Gastrocnemius medialis (tissue), 4 donors: ENCODE data around the gene TPCN1. TPM values are rescaled to one million over a fixed set of nuclear protein-coding genes. Genes with fewer than 3 reads are reported as not detected.

ENCODE experiments used
- ATAC-seq, 2 donors: fragments of 150-250 bp; one replicate each; pipeline ENCODE4 v1.9.1; 2016
- DNase-seq, 2 donors: peaks; one replicate each; pipeline ENCODE4 v3.0.0-alpha.2; 2019
- H3K27ac ChIP-seq, 4 donors: fragments of 200-600 bp; sonication (generic); 1 replicate in 1 of 4; 2 replicates in 3 of 4; pipeline ENCODE4 v1.5.1; 2016 to 2018; ENCODE audit warnings: mild to moderate bottlenecking in 2 of 4, moderate library complexity in 1 of 4
- H3K27me3 ChIP-seq, 3 donors: fragments of 200-600 bp; sonication (generic) in 2 of 3; 1 replicate in 1 of 3; 2 replicates in 2 of 3; pipeline versions ENCODE4 v1.5.1 to v1.6.0; 2016 to 2019; ENCODE audit warnings: mild to moderate bottlenecking in 1 of 3, moderate library complexity in 1 of 3
- H3K36me3 ChIP-seq, 2 donors: fragments of 200-600 bp; sonication (generic) in 1 of 2; one replicate each; pipeline ENCODE4 v1.5.1; 2017 to 2018
- H3K4me1 ChIP-seq, 2 donors: fragments of 200-600 bp; sonication (generic) in 1 of 2; one replicate each; pipeline ENCODE4 v1.5.1; 2016 to 2017; ENCODE audit warnings: mild to moderate bottlenecking in 2 of 2
- H3K4me3 ChIP-seq, 4 donors: fragments of 200-600 bp; sonication (generic) in 3 of 4; 1 replicate in 1 of 4; 2 replicates in 3 of 4; pipeline ENCODE4 v1.5.1; 2016 to 2019; ENCODE audit warnings: mild to moderate bottlenecking in 2 of 4
- H3K9me3 ChIP-seq, 3 donors: fragments of 200-600 bp; sonication (generic) in 2 of 3; 1 replicate in 1 of 3; 2 replicates in 2 of 3; pipeline ENCODE4 v1.5.1; 2016 to 2019
- CTCF ChIP-seq, 5 experiments: fragments of 450-650 bp in 3 of 5; fragments of 200-600 bp in 2 of 5; sonication (generic) in 2 of 5; IDR thresholded peaks in 4 of 5; conservative IDR thresholded peaks in 1 of 5; 1 replicate in 4 of 5; 2 replicates in 1 of 5; pipeline ENCODE4 v1.5.1; 2016 to 2019; ENCODE audit warnings: antibody characterized with exemption in 5 of 5, mild to moderate bottlenecking in 3 of 5, moderate library complexity in 3 of 5
- POLR2A ChIP-seq, 2 donors: fragments of 450-650 bp; IDR thresholded peaks; one replicate each; pipeline ENCODE4 v1.6.1; 2017; ENCODE audit warnings: antibody characterized with exemption in 2 of 2, mild to moderate bottlenecking in 2 of 2, moderate library complexity in 2 of 2
- in situ Hi-C, 4 donors: fragments of 200-750 bp; cut with MboI; loops; one replicate each; pipeline versions ENCODE4 v1.15.0 to v1.8.0; 2017; ENCODE audit warnings: low sequenced_read_pairs in 4 of 4
- intact Hi-C: fragments of 100-400 bp; cut with DNase I; formaldehyde crosslinking; loops from one replicate; pipeline ENCODE4 v1.15.1; 2023; ENCODE audit warnings: low total_unique reads
- total RNA-seq, 4 donors: library from RNA; depleted of rRNA; stranded (reverse); fragments of >200 nt; gene quantifications; one replicate each; pipeline versions ENCODE4 v1.1.0 to v1.2.3, GENCODE V29; 2016

TPCN1 gene
- total RNA-seq, 4 donors from 2014 or later, result 21.4 to 27.0 (median 25.4) TPM

GRCh38 chr12:113257564-113257963 lies 36.3 kb downstream of the TPCN1 start:
- H3K36me3 ChIP-seq, result peaks cover 0 to 5% of the 10 kb centered on the region in 2 donors
- no peaks in the 10 kb centered on the region for H3K27me3 ChIP-seq
- H3K27ac ChIP-seq, result peak overlapping the region; percentile 24 to 91 (median 86)
- no peak for DNase-seq
- TF ChIP-seq CTCF (IDR thresholded peaks at IDR 0.05 in 4 of 5, conservative IDR thresholded peaks at IDR 0.05 in 1 of 5) (no peak), POLR2A (IDR thresholded peaks at IDR 0.05) (no peak)
- peaks cover 43 to 49% of the 10 kb centered on the region in 2 donors for H3K4me1 ChIP-seq
- intact Hi-C loops, result no loop called here
- ATAC-seq, result no peak
- H3K4me3 ChIP-seq, result no peak overlapping the region
- in situ Hi-C loops, result no loop called here
- H3K9me3 ChIP-seq, result no peaks in the 10 kb centered on the region

DNA sequence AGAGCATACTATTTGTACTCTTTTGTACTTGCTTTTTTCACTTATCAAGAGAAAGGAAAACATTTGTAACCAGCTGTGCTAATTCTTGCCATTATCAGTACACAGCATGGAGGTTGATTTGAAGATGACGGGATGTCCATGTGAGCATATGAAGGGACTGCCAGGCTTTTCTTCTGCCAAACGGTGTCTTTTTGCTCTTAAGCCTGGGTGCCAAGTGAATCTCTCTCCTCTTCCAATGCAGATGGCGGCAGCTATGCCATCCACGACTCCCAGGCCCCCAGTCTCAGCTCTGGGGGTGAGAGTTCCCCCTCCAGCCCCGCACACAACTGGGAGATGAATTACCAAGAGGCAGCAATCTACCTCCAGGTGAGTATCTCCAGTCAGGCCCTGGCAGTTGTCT lies 38.9 kb downstream of the TPCN1 start:
- Histone ChIP-seq H3K4me1 (peaks cover 45% of the 10 kb centered on the region in 2 donors), H3K27ac (peak overlapping the region; percentile 82 to 91 (median 86)), H3K4me3 (no peak overlapping the region), H3K9me3 (no peaks in the 10 kb centered on the region), H3K27me3 (no peaks in the 10 kb centered on the region), H3K36me3 (peaks cover 0 to 6% of the 10 kb centered on the region in 2 donors)
- no peak for TF ChIP-seq POLR2A (IDR thresholded peaks at IDR 0.05)
- no peak for TF ChIP-seq CTCF (IDR thresholded peaks at IDR 0.05 in 4 of 5, conservative IDR thresholded peaks at IDR 0.05 in 1 of 5)
- intact Hi-C loops, result no loop called here
- peak; percentile 54 to 72 for ATAC-seq
- in situ Hi-C loops, result no loop called here
- DNase-seq, result peak; percentile 34 to 45

- peak overlapping the region; percentile 82 to 91 (median 86) for H3K27ac ChIP-seq
- in situ Hi-C loops (no loop called here), intact Hi-C loops (no loop called here)
- no peaks in the 10 kb centered on the region for H3K27me3 ChIP-seq
- peaks cover 45% of the 10 kb centered on the region in 2 donors for H3K4me1 ChIP-seq
- ATAC-seq (no peak), DNase-seq (no peak)
- peaks cover 0 to 6% of the 10 kb centered on the region in 2 donors for H3K36me3 ChIP-seq
- no peaks in the 10 kb centered on the region for H3K9me3 ChIP-seq
- H3K4me3 ChIP-seq, result no peak overlapping the region
- TF ChIP-seq POLR2A (IDR thresholded peaks at IDR 0.05), result no peak
- TF ChIP-seq CTCF (IDR thresholded peaks at IDR 0.05 in 4 of 5, conservative IDR thresholded peaks at IDR 0.05 in 1 of 5), result no peak
These were observed 39.5 kb downstream of the TPCN1 start for GRCh38 chr12:113260636-113261300.

DNA sequence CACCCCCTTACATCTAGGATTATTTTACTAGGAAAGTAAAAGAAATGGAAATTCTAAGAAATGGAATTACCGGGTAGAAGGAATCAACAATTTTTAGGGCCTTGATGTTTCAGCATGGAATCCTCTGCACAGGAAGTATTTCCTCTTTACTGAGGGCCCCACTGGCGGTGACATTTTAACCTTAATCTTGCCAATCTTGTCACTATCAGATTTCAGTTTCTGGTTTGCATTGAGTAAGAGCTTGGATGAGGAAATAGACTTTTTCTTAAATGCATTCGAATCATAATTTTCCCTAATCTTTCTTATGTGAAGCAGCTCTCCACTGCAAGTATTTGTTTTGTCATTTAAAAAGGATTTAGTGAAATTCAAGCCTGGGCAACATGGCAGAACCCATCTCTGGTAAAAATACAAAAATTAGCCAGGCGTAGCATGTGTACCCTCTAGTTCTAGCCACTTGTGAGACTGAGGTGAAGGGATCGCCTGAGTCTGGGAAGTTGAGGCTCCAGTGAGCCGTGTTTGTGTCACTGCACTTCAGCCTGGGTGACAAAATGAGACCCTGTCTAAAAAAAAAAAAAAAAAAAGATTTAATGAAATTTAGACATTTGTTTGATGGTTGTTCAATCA lies 40.7 kb downstream of the TPCN1 start:
- no peak for ATAC-seq

More for the DNA sequence above, 40.7 kb downstream of the TPCN1 start:
- Histone ChIP-seq H3K4me1 (peaks cover 45% of the 10 kb centered on the region in 2 donors), H3K27me3 (no peaks in the 10 kb centered on the region), H3K4me3 (no peak overlapping the region), H3K36me3 (peaks cover 0 to 16% of the 10 kb centered on the region in 2 donors), H3K27ac (peak overlapping the region; percentile 82 to 91 (median 86)), H3K9me3 (no peaks in the 10 kb centered on the region)
- in situ Hi-C loops (no loop called here), intact Hi-C loops (no loop called here)
- TF ChIP-seq CTCF (IDR thresholded peaks at IDR 0.05 in 4 of 5, conservative IDR thresholded peaks at IDR 0.05 in 1 of 5) (no peak), POLR2A (IDR thresholded peaks at IDR 0.05) (no peak)
- no peak for DNase-seq
